ENCODE measurements around the gene HBE1. TPM values are rescaled to one million over a fixed set of nuclear protein-coding genes. Genes with fewer than 3 reads are reported as not detected.
A peak's percentile ranks its signal among the peaks of the same experiment; 100 is the strongest.

HBE1 gene
- total and polyA plus RNA-seq, 9 of the 15 experiments (the other 6 are each of a cell fraction or from before 2014, with no cell fraction given): 612 to 10,250 (median 2,181) TPM

- TF ChIP-seq USF1 (CRISPR knock-in tag; IDR thresholded peaks at IDR 0.05): no peak
- peak; percentile 55; the same call in 1 of the 2 replicates for TF ChIP-seq ATF7 (IDR thresholded peaks at IDR 0.05)
- TF ChIP-seq MXD1 (CRISPR knock-in tag; IDR thresholded peaks at IDR 0.05; ENCODE audit: borderline replicate concordance, poor library complexity, severe bottlenecking): no peak
- peak; percentile 93 for TF ChIP-seq JUN (IDR thresholded peaks at IDR 0.05; ENCODE audit: borderline replicate concordance, low read depth, low read length)
- TF ChIP-seq JUN (CRISPR knock-in tag; IDR thresholded peaks at IDR 0.05; ENCODE audit: borderline replicate concordance): no peak
- no peak for TF ChIP-seq NR0B1 (IDR thresholded peaks at IDR 0.05; ENCODE audit: partially characterized antibody)
- no peak for TF ChIP-seq CREB3L1 (IDR thresholded peaks at IDR 0.05; ENCODE audit: borderline replicate concordance, low read depth)
- TF ChIP-seq ZFP30 (CRISPR knock-in tag; IDR thresholded peaks at IDR 0.05; ENCODE audit: borderline replicate concordance): no peak
- no peak for TF ChIP-seq DNMT1 (IDR thresholded peaks at IDR 0.05)
- TF ChIP-seq STAG1 (CRISPR knock-in tag; IDR thresholded peaks at IDR 0.05; ENCODE audit: borderline replicate concordance): no peak
- 0 out of 2 replicates have a peak, but pooled peaks have one; percentile 50 for TF ChIP-seq ZKSCAN8 (CRISPR knock-in tag; IDR thresholded peaks at IDR 0.05)
- no peak for TF ChIP-seq ZFP1 (CRISPR knock-in tag; IDR thresholded peaks at IDR 0.05)
- no peak for TF ChIP-seq NCOA6 (IDR thresholded peaks at IDR 0.05)
- TF ChIP-seq RNF219 (CRISPR knock-in tag; IDR thresholded peaks at IDR 0.05): no peak
- TF ChIP-seq CBFA2T2 (conservative IDR thresholded peaks at IDR 0.05): peak; percentile 91
- no peak for TF ChIP-seq BCOR (IDR thresholded peaks at IDR 0.05)
- TF ChIP-seq MITF (IDR thresholded peaks at IDR 0.05): no peak
- TF ChIP-seq ATF1 (CRISPR knock-in tag; IDR thresholded peaks at IDR 0.05): no peak
- TF ChIP-seq ATF1 (tag; IDR thresholded peaks at IDR 0.05): no peak
- peak; percentile 85; the same call in 1 of the 2 replicates for TF ChIP-seq DMBX1 (CRISPR knock-in tag; IDR thresholded peaks at IDR 0.05; ENCODE audit: borderline replicate concordance)
- TF ChIP-seq ZSCAN29 (IDR thresholded peaks at IDR 0.05): no peak
These were observed 18.6 kb upstream of the HBE1 start (continued) for GRCh38 chr11:5288108-5288905.

Measured in K562 (cell line).